Lower leg skin (tissue), 4 donors: Measurements from ENCODE around the gene MYG1. TPM values are rescaled to one million over a fixed set of nuclear protein-coding genes. Genes with fewer than 3 reads are reported as not detected.

ENCODE experiments used
- DNase-seq, 2 donors: peaks; one replicate each; pipeline ENCODE4 v3.0.0-alpha.2; 2019; ENCODE audit warnings: low spot score in 2 of 2
- H3K4me3 ChIP-seq: fragments of 200-600 bp; sonication (generic); 2 replicates; pipeline ENCODE4 v1.5.1; 2017; ENCODE audit warnings: mild to moderate bottlenecking, low read depth; ENCODE audit not compliant: poor library complexity, severe bottlenecking
- POLR2A ChIP-seq, 2 donors: fragments of 450-650 bp; IDR thresholded peaks; one replicate each; pipeline ENCODE4 v1.6.1; 2016 to 2017; ENCODE audit warnings: antibody characterized with exemption in 2 of 2, mild to moderate bottlenecking in 1 of 2, moderate library complexity in 1 of 2
- WGBS, 2 donors: methylation state at CpG; one replicate each; pipeline ENCODE4 v1.1.5; 2018; 5-methylcytosine and 5-hydroxymethylcytosine counted together
- intact Hi-C: fragments of 100-400 bp; cut with DNase I; formaldehyde crosslinking; loops from one replicate; pipeline ENCODE4 v1.15.0; 2023; ENCODE audit warnings: low total_unique reads
- total RNA-seq, 4 donors: library from RNA; depleted of rRNA; stranded (reverse); fragments of >200 nt; gene quantifications; one replicate each; pipeline ENCODE4 v1.1.0, GENCODE V29; 2016
- TF ChIP-seq, protein P1 (sequence below), 3 donors: fragments of 450-650 bp; IDR thresholded peaks; one replicate each; pipeline ENCODE4 v1.5.1; 2016; ENCODE audit warnings: antibody characterized with exemption in 3 of 3, mild to moderate bottlenecking in 3 of 3, moderate library complexity in 2 of 3

Gene MYG1
- total RNA-seq, 4 donors from 2014 or later = 39.2 to 53.5 (median 46.8) TPM

- DNase-seq = no peak
- TF ChIP-seq, protein P1, sequence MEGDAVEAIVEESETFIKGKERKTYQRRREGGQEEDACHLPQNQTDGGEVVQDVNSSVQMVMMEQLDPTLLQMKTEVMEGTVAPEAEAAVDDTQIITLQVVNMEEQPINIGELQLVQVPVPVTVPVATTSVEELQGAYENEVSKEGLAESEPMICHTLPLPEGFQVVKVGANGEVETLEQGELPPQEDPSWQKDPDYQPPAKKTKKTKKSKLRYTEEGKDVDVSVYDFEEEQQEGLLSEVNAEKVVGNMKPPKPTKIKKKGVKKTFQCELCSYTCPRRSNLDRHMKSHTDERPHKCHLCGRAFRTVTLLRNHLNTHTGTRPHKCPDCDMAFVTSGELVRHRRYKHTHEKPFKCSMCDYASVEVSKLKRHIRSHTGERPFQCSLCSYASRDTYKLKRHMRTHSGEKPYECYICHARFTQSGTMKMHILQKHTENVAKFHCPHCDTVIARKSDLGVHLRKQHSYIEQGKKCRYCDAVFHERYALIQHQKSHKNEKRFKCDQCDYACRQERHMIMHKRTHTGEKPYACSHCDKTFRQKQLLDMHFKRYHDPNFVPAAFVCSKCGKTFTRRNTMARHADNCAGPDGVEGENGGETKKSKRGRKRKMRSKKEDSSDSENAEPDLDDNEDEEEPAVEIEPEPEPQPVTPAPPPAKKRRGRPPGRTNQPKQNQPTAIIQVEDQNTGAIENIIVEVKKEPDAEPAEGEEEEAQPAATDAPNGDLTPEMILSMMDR (IDR thresholded peaks at IDR 0.05) = no peak
- TF ChIP-seq POLR2A (IDR thresholded peaks at IDR 0.05) = no peak
- 91 to 94% methylated on average over 4 of the region's 4 CpGs for WGBS, 2 donors
- no peak overlapping the region for H3K4me3 ChIP-seq
- intact Hi-C loops = no loop called here
Measured at GRCh38 chr12:53347905-53348304, 48.4 kb downstream of the MYG1 start.

- DNase-seq = peak; percentile 88 to 95
- no peak overlapping the region for H3K4me3 ChIP-seq
- WGBS, 2 donors = 61 to 65% methylated on average over 21 of the region's 21 CpGs
- TF ChIP-seq, protein P1 (IDR thresholded peaks at IDR 0.05) = peak in 1 of 3 donors; percentile 75
- no peak for TF ChIP-seq POLR2A (IDR thresholded peaks at IDR 0.05)
- intact Hi-C loops = loop anchor here (5.0 kb wide), 1 partner anchor 70 kb away; the partner anchor contains the start of gene AMHR2
Measured at GRCh38 chr12:53352331-53353256, 53.1 kb downstream of the MYG1 start.

DNA sequence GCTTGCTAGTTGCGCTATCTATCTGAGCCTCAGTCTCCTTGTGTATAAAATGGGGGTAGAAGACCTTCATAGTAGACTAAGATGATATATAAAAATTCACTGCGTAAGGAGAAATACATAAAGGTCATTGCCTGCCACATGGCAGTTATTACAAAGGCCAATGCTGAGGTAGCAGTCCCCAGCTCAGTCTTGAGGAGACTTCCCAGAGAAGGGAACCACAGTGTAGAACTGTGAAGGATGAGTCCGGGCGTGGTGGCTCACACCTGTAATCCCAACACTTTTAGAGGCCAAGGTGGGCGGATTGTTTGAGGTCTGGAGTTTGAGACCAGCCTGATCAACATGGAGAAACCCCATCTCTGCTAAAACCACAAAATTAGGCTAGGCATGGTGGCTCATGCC lies 53.8 kb downstream of the MYG1 start:
- no peak for TF ChIP-seq POLR2A (IDR thresholded peaks at IDR 0.05)
- TF ChIP-seq, protein P1 (IDR thresholded peaks at IDR 0.05) = no peak
- intact Hi-C loops = loop anchor here (5.0 kb wide), 1 partner anchor 69 kb away; the partner anchor contains the start of gene AMHR2
- DNase-seq = no peak
- 85 to 86% methylated on average over 5 of the region's 5 CpGs for WGBS, 2 donors
- H3K4me3 ChIP-seq = no peak overlapping the region

DNA sequence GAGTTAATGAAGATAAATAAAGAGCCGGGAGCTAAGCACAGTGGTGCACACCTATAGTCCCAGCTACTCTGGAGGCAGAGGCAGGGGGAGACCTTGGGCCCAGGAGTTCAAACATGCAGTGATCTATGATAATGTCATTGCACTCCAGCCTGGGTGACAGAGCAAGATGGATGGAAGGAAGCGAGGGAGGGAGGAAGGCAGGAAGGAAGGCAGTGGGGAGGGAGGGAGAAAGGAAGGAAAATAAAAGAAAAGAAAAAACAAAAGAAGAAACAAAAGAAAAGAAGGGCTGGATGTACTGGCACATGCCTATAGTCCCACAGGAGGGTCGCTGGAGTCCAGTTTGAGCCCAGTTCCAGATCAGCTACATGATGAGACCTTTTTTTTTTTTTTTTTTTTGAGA lies 55.6 kb downstream of the MYG1 start:
- intact Hi-C loops = no loop called here
- DNase-seq = no peak
- TF ChIP-seq, protein P1 (IDR thresholded peaks at IDR 0.05) = no peak
- no peak for TF ChIP-seq POLR2A (IDR thresholded peaks at IDR 0.05)

More for the DNA sequence above, 55.6 kb downstream of the MYG1 start:
- WGBS, 2 donors = 71 to 83% methylated on average over 3 of the region's 3 CpGs
- no peak overlapping the region for H3K4me3 ChIP-seq

Other genes starting within 250 kb of the MYG1 start
- 10 to 100 TPM; 21.8 to 87.1 (median 65.9) TPM for gene TNS2, start 249.6 kb upstream of the MYG1 start, total RNA-seq
- 10 to 100 TPM; 21.0 to 39.5 (median 28.4) TPM for gene SPRYD3, start 220.3 kb upstream of the MYG1 start, total RNA-seq
- 100 to 1,000 TPM in 1 of 4 donors, 10 to 100 TPM in 3; 22.0 to 508 (median 68.9) TPM for gene IGFBP6, start 202.0 kb upstream of the MYG1 start, total RNA-seq
- under 1 TPM in 2 of 4 donors, not detected in 2; 0.26 to 0.63 TPM for gene SOAT2, start 196.2 kb upstream of the MYG1 start, total RNA-seq
- gene ZNF740, start 119.0 kb upstream of the MYG1 start, total RNA-seq = 10 to 100 TPM in 1 of 4 donors, 1 to 10 TPM in 3; 6.1 to 12.1 (median 8.4) TPM
- 10 to 100 TPM in 3 of 4 donors, 1 to 10 TPM in 1; 7.2 to 33.6 (median 19.2) TPM for gene CSAD, start 118.8 kb upstream of the MYG1 start, total RNA-seq
- gene ITGB7, start 92.4 kb upstream of the MYG1 start, total RNA-seq = 10 to 100 TPM in 1 of 4 donors, 1 to 10 TPM in 3; 6.5 to 13.2 (median 7.8) TPM
- 100 to 1,000 TPM; 160 to 207 (median 199) TPM for gene RARG, start 67.5 kb upstream of the MYG1 start, total RNA-seq
- gene ESPL1, start 31.4 kb upstream of the MYG1 start, total RNA-seq = 10 to 100 TPM in 1 of 4 donors, 1 to 10 TPM in 3; 4.7 to 13.6 (median 5.8) TPM
- gene PFDN5, start 4.2 kb upstream of the MYG1 start, total RNA-seq = 100 to 1,000 TPM; 522 to 562 (median 543) TPM
- gene AAAS, start 21.9 kb downstream of the MYG1 start, total RNA-seq = 10 to 100 TPM; 41.4 to 47.1 (median 44.8) TPM
- not detected for gene SP7, start 36.7 kb downstream of the MYG1 start, total RNA-seq
- gene SP1, start 80.5 kb downstream of the MYG1 start, total RNA-seq = 100 to 1,000 TPM in 2 of 4 donors, 10 to 100 TPM in 2; 89.6 to 111 (median 100) TPM
- gene AMHR2, start 124.2 kb downstream of the MYG1 start, total RNA-seq = under 1 TPM in 1 of 4 donors, not detected in 3; 0.62 TPM
- gene PRR13, start 142.0 kb downstream of the MYG1 start, total RNA-seq = 10 to 100 TPM; 33.2 to 62.6 (median 49.9) TPM
- gene PCBP2, start 152.4 kb downstream of the MYG1 start, total RNA-seq = 100 to 1,000 TPM; 343 to 507 (median 389) TPM
- gene MAP3K12, start 199.8 kb downstream of the MYG1 start, total RNA-seq = 10 to 100 TPM in 2 of 4 donors, 1 to 10 TPM in 2; 6.4 to 12.8 (median 9.4) TPM
- 10 to 100 TPM; 25.9 to 34.1 (median 31.0) TPM for gene TARBP2, start 201.6 kb downstream of the MYG1 start, total RNA-seq
- gene NPFF, start 207.8 kb downstream of the MYG1 start, total RNA-seq = not detected